K562 (cell line): ENCODE results near the gene GCKR. TPM values are rescaled to one million over a fixed set of nuclear protein-coding genes. Genes with fewer than 3 reads are reported as not detected.

ENCODE experiments used
- SAP30 ChIP-seq: fragments of 200-600 bp; sonication (generic); IDR thresholded peaks from 2 replicates; pipeline ENCODE4 v1.6.1; 2012; ENCODE audit warnings: borderline replicate concordance, low read depth, mild to moderate bottlenecking, moderate library complexity, low read length, control low read depth, inconsistent platforms; ENCODE audit not compliant: insufficient read depth, poor library complexity, severe bottlenecking
- polyA plus RNA-seq, 8 experiments: library from polyadenylated mRNA; depleted of rRNA in 4 of 8; stranded (reverse) in 5 of 8; unstranded in 3 of 8; fragments of >200 nt; fragmentation: Nextera tagmentation in 2 of 8; fragmentation: Illumina TruSeq in 1 of 8; extraction: Ambion mirVana in 2 of 8; extraction: Trizol in 1 of 8; gene quantifications; 2 replicates each; pipeline versions ENCODE4 v1.2.1 to v1.2.3, GENCODE V29; 2011 to 2014; ENCODE audit warnings: inconsistent platforms in 1 of 8, missing spikeins in 1 of 8
- total RNA-seq, 7 experiments: library from RNA; depleted of rRNA in 6 of 7; stranded (reverse); fragments of >200 nt in 6 of 7; fragmentation: Illumina TruSeq in 2 of 7; extraction: Trizol in 2 of 7; gene quantifications; 2 replicates each; pipeline versions ENCODE4 v1.2.1 to v1.2.3, GENCODE V29; 2011 to 2021; ENCODE audit warnings: low replicate concordance in 1 of 7
- TF ChIP-seq, protein P1 (sequence below): fragments of 450-650 bp; IDR thresholded peaks from 2 replicates; pipeline ENCODE4 v1.6.1; 2016; ENCODE audit warnings: mild to moderate bottlenecking, moderate library complexity

Gene GCKR
- total and polyA plus RNA-seq, 9 of the 15 experiments (the other 6 are each of a cell fraction or from before 2014, with no cell fraction given), result 0.28 to 0.79 (median 0.50) TPM; not detected in 1

DNA sequence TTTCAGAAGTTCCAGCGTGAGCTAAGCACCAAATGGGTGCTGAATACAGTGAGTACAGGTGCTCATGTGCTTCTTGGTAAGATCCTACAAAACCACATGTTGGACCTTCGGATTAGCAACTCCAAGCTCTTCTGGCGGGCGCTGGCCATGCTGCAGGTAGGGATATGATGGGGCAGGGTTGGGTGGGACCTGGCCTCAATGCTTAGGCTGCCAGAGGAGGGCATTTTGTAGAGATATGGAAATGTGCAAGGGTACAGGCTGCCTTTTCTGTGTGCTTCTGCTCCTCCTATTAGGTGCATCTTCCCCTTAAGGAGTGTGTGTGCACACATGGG is 22.1 kb downstream of the GCKR start (continued):
- TF ChIP-seq, protein P1, sequence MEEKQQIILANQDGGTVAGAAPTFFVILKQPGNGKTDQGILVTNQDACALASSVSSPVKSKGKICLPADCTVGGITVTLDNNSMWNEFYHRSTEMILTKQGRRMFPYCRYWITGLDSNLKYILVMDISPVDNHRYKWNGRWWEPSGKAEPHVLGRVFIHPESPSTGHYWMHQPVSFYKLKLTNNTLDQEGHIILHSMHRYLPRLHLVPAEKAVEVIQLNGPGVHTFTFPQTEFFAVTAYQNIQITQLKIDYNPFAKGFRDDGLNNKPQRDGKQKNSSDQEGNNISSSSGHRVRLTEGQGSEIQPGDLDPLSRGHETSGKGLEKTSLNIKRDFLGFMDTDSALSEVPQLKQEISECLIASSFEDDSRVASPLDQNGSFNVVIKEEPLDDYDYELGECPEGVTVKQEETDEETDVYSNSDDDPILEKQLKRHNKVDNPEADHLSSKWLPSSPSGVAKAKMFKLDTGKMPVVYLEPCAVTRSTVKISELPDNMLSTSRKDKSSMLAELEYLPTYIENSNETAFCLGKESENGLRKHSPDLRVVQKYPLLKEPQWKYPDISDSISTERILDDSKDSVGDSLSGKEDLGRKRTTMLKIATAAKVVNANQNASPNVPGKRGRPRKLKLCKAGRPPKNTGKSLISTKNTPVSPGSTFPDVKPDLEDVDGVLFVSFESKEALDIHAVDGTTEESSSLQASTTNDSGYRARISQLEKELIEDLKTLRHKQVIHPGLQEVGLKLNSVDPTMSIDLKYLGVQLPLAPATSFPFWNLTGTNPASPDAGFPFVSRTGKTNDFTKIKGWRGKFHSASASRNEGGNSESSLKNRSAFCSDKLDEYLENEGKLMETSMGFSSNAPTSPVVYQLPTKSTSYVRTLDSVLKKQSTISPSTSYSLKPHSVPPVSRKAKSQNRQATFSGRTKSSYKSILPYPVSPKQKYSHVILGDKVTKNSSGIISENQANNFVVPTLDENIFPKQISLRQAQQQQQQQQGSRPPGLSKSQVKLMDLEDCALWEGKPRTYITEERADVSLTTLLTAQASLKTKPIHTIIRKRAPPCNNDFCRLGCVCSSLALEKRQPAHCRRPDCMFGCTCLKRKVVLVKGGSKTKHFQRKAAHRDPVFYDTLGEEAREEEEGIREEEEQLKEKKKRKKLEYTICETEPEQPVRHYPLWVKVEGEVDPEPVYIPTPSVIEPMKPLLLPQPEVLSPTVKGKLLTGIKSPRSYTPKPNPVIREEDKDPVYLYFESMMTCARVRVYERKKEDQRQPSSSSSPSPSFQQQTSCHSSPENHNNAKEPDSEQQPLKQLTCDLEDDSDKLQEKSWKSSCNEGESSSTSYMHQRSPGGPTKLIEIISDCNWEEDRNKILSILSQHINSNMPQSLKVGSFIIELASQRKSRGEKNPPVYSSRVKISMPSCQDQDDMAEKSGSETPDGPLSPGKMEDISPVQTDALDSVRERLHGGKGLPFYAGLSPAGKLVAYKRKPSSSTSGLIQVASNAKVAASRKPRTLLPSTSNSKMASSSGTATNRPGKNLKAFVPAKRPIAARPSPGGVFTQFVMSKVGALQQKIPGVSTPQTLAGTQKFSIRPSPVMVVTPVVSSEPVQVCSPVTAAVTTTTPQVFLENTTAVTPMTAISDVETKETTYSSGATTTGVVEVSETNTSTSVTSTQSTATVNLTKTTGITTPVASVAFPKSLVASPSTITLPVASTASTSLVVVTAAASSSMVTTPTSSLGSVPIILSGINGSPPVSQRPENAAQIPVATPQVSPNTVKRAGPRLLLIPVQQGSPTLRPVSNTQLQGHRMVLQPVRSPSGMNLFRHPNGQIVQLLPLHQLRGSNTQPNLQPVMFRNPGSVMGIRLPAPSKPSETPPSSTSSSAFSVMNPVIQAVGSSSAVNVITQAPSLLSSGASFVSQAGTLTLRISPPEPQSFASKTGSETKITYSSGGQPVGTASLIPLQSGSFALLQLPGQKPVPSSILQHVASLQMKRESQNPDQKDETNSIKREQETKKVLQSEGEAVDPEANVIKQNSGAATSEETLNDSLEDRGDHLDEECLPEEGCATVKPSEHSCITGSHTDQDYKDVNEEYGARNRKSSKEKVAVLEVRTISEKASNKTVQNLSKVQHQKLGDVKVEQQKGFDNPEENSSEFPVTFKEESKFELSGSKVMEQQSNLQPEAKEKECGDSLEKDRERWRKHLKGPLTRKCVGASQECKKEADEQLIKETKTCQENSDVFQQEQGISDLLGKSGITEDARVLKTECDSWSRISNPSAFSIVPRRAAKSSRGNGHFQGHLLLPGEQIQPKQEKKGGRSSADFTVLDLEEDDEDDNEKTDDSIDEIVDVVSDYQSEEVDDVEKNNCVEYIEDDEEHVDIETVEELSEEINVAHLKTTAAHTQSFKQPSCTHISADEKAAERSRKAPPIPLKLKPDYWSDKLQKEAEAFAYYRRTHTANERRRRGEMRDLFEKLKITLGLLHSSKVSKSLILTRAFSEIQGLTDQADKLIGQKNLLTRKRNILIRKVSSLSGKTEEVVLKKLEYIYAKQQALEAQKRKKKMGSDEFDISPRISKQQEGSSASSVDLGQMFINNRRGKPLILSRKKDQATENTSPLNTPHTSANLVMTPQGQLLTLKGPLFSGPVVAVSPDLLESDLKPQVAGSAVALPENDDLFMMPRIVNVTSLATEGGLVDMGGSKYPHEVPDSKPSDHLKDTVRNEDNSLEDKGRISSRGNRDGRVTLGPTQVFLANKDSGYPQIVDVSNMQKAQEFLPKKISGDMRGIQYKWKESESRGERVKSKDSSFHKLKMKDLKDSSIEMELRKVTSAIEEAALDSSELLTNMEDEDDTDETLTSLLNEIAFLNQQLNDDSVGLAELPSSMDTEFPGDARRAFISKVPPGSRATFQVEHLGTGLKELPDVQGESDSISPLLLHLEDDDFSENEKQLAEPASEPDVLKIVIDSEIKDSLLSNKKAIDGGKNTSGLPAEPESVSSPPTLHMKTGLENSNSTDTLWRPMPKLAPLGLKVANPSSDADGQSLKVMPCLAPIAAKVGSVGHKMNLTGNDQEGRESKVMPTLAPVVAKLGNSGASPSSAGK, result 0 out of 2 replicates have a peak, but pooled peaks have one; percentile 22
- TF ChIP-seq SAP30, result no peak
- TF ChIP-seq, all 486 proteins: peak for 3
